DND-41 (cell line): ENCODE data around the gene CS.

Source experiments
- ATAC-seq: fragments of 200-7000 bp; cut with Tn5 transposase; 3 replicates; pipeline ENCODE4 v1.9.1; 2021; ENCODE audit warnings: low read depth; ENCODE audit not compliant: insufficient read depth
- DNase-seq: peaks from one replicate; pipeline ENCODE4 v3.0.0-alpha.2; 2020
- H2AFZ ChIP-seq: 2 replicates; pipeline ENCODE4 v1.6.0; 2012; ENCODE audit warnings: low read depth, low read length
- H3K27ac ChIP-seq: 2 replicates; pipeline ENCODE4 v1.5.1; 2012; ENCODE audit warnings: low read length, inconsistent platforms
- H3K27me3 ChIP-seq: fragments of 200-600 bp; sonication (generic); 2 replicates; pipeline ENCODE4 v1.6.0; 2012; ENCODE audit warnings: low read length, mild to moderate bottlenecking, inconsistent platforms; ENCODE audit not compliant: insufficient read depth, poor library complexity
- H3K36me3 ChIP-seq: 2 replicates; pipeline ENCODE4 v1.5.1; 2012; ENCODE audit warnings: low read length, inconsistent platforms; ENCODE audit not compliant: insufficient read depth
- H3K4me1 ChIP-seq: 2 replicates; pipeline ENCODE4 v1.5.1; 2012; ENCODE audit warnings: mild to moderate bottlenecking, low read length; ENCODE audit not compliant: insufficient read depth
- H3K4me2 ChIP-seq: 2 replicates; pipeline ENCODE4 v1.6.0; 2012; ENCODE audit warnings: mild to moderate bottlenecking, moderate library complexity, low read length, inconsistent platforms; ENCODE audit not compliant: insufficient read depth
- H3K4me3 ChIP-seq, 2 experiments: fragments of 200-600 bp in 1 of 2; shearing (Covaris generic) in 1 of 2; 2 replicates each; pipeline ENCODE4 v1.5.1; 2012 to 2016; ENCODE audit warnings: inconsistent platforms in 2 of 2, low read length in 2 of 2, mild to moderate bottlenecking in 2 of 2, low read depth in 1 of 2, moderate library complexity in 1 of 2
- H3K79me2 ChIP-seq: 2 replicates; pipeline ENCODE4 v1.6.0; 2012; ENCODE audit warnings: low read length, inconsistent platforms; ENCODE audit not compliant: insufficient read depth
- H3K9ac ChIP-seq: 2 replicates; pipeline ENCODE4 v1.6.0; 2012; ENCODE audit warnings: low read depth, mild to moderate bottlenecking, inconsistent platforms, low read length, moderate library complexity
- H3K9me3 ChIP-seq: 2 replicates; pipeline ENCODE4 v1.5.1; 2012; ENCODE audit warnings: low read length, moderate library complexity, mild to moderate bottlenecking, inconsistent platforms; ENCODE audit not compliant: insufficient read depth, severe bottlenecking
- H4K20me1 ChIP-seq: 2 replicates; pipeline ENCODE4 v1.6.0; 2012; ENCODE audit warnings: low read length; ENCODE audit not compliant: insufficient read depth
- EZH2 ChIP-seq: IDR thresholded peaks from 3 replicates; pipeline ENCODE4 v1.6.1; 2012; ENCODE audit warnings: borderline replicate concordance, low read depth, mild to moderate bottlenecking, moderate library complexity, low read length, inconsistent platforms; ENCODE audit not compliant: severe bottlenecking
- TF ChIP-seq, protein P1 (sequence below): IDR thresholded peaks from 2 replicates; pipeline ENCODE4 v1.5.1; 2012; ENCODE audit warnings: borderline replicate concordance, low read length, moderate library complexity, mild to moderate bottlenecking; ENCODE audit not compliant: poor library complexity, severe bottlenecking; ENCODE audit errors: extremely low read depth

Gene CS

DNA sequence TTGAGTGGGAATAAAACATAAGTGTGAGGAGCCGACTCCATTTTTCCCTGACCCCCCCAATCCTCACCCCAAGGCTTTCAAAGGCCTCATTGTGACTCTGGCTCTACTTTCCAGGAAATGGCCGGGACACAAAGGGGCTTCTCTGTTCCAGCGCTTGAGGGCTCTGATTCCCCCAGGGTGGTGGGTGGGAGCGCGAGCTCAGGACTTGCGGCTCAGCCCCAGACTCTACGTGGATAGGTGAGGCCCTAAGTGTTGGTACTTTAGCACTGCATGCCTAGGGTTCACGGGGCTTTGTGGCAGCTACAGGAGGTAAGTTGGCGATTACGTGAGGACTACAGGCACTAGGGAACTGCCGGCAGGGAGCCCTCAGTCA is 15.1 kb upstream of the CS start:
- H3K27ac ChIP-seq, result peak overlapping the region; percentile 85
- no peak for TF ChIP-seq EZH2
- TF ChIP-seq, protein P1, sequence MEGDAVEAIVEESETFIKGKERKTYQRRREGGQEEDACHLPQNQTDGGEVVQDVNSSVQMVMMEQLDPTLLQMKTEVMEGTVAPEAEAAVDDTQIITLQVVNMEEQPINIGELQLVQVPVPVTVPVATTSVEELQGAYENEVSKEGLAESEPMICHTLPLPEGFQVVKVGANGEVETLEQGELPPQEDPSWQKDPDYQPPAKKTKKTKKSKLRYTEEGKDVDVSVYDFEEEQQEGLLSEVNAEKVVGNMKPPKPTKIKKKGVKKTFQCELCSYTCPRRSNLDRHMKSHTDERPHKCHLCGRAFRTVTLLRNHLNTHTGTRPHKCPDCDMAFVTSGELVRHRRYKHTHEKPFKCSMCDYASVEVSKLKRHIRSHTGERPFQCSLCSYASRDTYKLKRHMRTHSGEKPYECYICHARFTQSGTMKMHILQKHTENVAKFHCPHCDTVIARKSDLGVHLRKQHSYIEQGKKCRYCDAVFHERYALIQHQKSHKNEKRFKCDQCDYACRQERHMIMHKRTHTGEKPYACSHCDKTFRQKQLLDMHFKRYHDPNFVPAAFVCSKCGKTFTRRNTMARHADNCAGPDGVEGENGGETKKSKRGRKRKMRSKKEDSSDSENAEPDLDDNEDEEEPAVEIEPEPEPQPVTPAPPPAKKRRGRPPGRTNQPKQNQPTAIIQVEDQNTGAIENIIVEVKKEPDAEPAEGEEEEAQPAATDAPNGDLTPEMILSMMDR, result no peak
- peak; percentile 28 for DNase-seq
- H3K36me3 ChIP-seq, result peaks cover 40% of the 10 kb centered on the region
- peak overlapping the region; percentile 68 for H3K4me2 ChIP-seq
- peaks cover 25% of the 10 kb centered on the region for H3K4me1 ChIP-seq
- peaks cover 20% of the 10 kb centered on the region for H3K79me2 ChIP-seq
- H2AFZ ChIP-seq, result peak overlapping the region; percentile 76
- H3K9ac ChIP-seq, result peak overlapping the region; percentile 67
- H4K20me1 ChIP-seq, result no peaks in the 10 kb centered on the region
- peak; percentile 0; the same call in 1 of the 3 replicates for ATAC-seq
- no peaks in the 10 kb centered on the region for H3K27me3 ChIP-seq
- no peaks in the 10 kb centered on the region for H3K9me3 ChIP-seq
- H3K4me3 ChIP-seq, result peak overlapping the region; percentile 48 to 71; a peak in 3 of 4 replicates

DNA sequence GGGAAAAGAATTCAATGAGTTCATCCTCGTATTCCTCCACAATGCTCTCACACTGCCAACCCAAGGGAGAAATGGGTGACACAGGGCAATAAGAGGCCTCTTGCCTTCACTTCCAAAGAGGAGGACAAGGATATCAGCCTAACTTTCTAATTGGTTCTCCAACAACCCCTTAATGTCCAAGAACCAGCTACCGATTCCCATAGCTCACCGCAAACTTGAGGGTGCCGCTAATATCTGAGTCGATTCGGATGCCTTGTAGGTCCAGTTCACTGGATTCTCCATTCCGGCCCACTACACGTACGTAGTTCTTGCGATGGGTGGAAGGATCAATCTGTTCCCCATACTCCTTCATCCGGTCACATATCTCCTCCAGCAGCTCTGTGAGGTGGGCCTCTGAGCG is 10.9 kb upstream of the CS start:
- no peaks in the 10 kb centered on the region for H3K9me3 ChIP-seq
- peaks cover 44% of the 10 kb centered on the region for H3K36me3 ChIP-seq

DNA sequence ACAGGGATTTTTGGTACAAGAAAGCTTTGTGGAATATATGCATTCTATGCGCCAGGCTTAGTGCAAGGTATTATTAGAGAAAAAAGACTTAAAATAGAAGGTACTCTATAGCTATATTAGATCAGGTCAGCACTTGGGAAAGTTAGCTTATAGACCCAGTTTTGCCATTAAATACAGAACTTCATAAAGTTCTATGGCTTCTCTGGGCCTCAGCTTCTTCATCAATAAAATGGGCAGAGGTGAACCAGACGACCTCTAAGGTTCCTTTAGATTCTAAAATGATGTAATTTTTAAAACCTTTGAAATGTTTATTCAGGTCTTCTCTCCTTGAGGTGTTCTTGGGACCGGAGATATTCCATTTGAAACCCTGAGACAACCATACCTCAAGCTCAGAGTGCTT is 8.6 kb upstream of the CS start:
- Histone ChIP-seq H4K20me1 (no peaks in the 10 kb centered on the region), H3K27ac (no peak overlapping the region), H3K4me1 (no peaks in the 10 kb centered on the region), H3K27me3 (no peaks in the 10 kb centered on the region), H3K79me2 (no peaks in the 10 kb centered on the region), H3K4me3 (no peak overlapping the region), H3K36me3 (peaks cover 36% of the 10 kb centered on the region), H3K4me2 (no peak overlapping the region), H3K9ac (no peak overlapping the region), H3K9me3 (no peaks in the 10 kb centered on the region), H2AFZ (no peak overlapping the region)
- DNase-seq (no peak), ATAC-seq (no peak)
- TF ChIP-seq EZH2, result no peak
- TF ChIP-seq, protein P1, result no peak

More for the DNA sequence above, 10.9 kb upstream of the CS start:
- Histone ChIP-seq H3K4me3 (no peak overlapping the region), H3K4me2 (no peak overlapping the region), H3K27ac (no peak overlapping the region), H3K27me3 (no peaks in the 10 kb centered on the region), H4K20me1 (no peaks in the 10 kb centered on the region), H3K4me1 (peaks cover 14% of the 10 kb centered on the region), H3K79me2 (peaks cover 20% of the 10 kb centered on the region), H3K9ac (no peak overlapping the region), H2AFZ (no peak overlapping the region)
- TF ChIP-seq EZH2, result no peak
- TF ChIP-seq, protein P1, result no peak
- DNase-seq, result no peak
- no peak for ATAC-seq
